Uterus (tissue), 2 donors: Measurements from ENCODE around the gene FANCE.

ENCODE experiments used
- CTCF ChIP-seq, 4 experiments: fragments of 200-600 bp in 2 of 4; fragments of 450-650 bp in 2 of 4; sonication (generic) in 2 of 4; IDR thresholded peaks; one replicate each; pipeline ENCODE4 v1.5.1; 2016 to 2019; ENCODE audit warnings: antibody characterized with exemption in 4 of 4, mild to moderate bottlenecking in 2 of 4, moderate library complexity in 1 of 4
- POLR2A ChIP-seq, 2 donors: fragments of 450-650 bp; IDR thresholded peaks; one replicate each; pipeline ENCODE4 v1.6.1; 2016; ENCODE audit warnings: antibody characterized with exemption in 2 of 2, mild to moderate bottlenecking in 1 of 2, moderate library complexity in 1 of 2

- TF ChIP-seq CTCF (IDR thresholded peaks at IDR 0.05) (no peak), POLR2A (IDR thresholded peaks at IDR 0.05) (no peak)
These were observed 47.2 kb downstream of the FANCE start for GRCh38 chr6:35499372-35499771.
